CD1c-positive myeloid dendritic cell (primary cell): Measurements from ENCODE around the gene FXYD1.

ENCODE experiments used
- DNase-seq: peaks from one replicate; pipeline ENCODE4 v3.0.0-alpha.2; 2016; ENCODE audit errors: extremely low spot score

FXYD1 gene

GRCh38 chr19:35107545-35107944 is 31.1 kb upstream of the FXYD1 start:
- peak; percentile 82 for DNase-seq

- DNase-seq, result no peak
Observed at GRCh38 chr19:35108730-35109129, 29.9 kb upstream of the FXYD1 start.

- DNase-seq, result no peak
Observed at GRCh38 chr19:35109395-35110112, 29.1 kb upstream of the FXYD1 start.

- peak; percentile 3 for DNase-seq
Observed at GRCh38 chr19:35110974-35111373, 27.6 kb upstream of the FXYD1 start.

GRCh38 chr19:35112995-35113688 is 25.5 kb upstream of the FXYD1 start:
- no peak for DNase-seq

GRCh38 chr19:35114353-35115176 is 24.1 kb upstream of the FXYD1 start:
- DNase-seq, result peak; percentile 55

- no peak for DNase-seq
Observed at GRCh38 chr19:35115177-35115951, 23.3 kb upstream of the FXYD1 start, which contains the start of gene FXYD3. TSS of gene FXYD3 (plus strand) at chr19:35115823. CDS start at chr19:35119377, 3,554 bp downstream.

GRCh38 chr19:35116072-35116801 is 22.4 kb upstream of the FXYD1 start:
- no peak for DNase-seq

GRCh38 chr19:35117116-35117515 is 21.5 kb upstream of the FXYD1 start:
- no peak for DNase-seq

- DNase-seq, result no peak
Observed at GRCh38 chr19:35117799-35118198, 20.8 kb upstream of the FXYD1 start.

- DNase-seq, result peak; percentile 7
Observed at GRCh38 chr19:35118268-35119020, 20.2 kb upstream of the FXYD1 start.

GRCh38 chr19:35119091-35119490 is 19.5 kb upstream of the FXYD1 start:
- DNase-seq, result no peak

GRCh38 chr19:35119578-35120155 is 19.0 kb upstream of the FXYD1 start:
- DNase-seq, result peak; percentile 78

- peak; percentile 95 for DNase-seq
Observed at GRCh38 chr19:35120492-35120891, 18.1 kb upstream of the FXYD1 start.

GRCh38 chr19:35120898-35121297 is 17.7 kb upstream of the FXYD1 start:
- peak; percentile 52 for DNase-seq

GRCh38 chr19:35122687-35123551 is 15.7 kb upstream of the FXYD1 start:
- no peak for DNase-seq

GRCh38 chr19:35123573-35123972 is 15.1 kb upstream of the FXYD1 start:
- DNase-seq, result peak; percentile 9

- DNase-seq, result peak; percentile 94
Observed at GRCh38 chr19:35124098-35125060, 14.2 kb upstream of the FXYD1 start.
